Femur (tissue), 1 donor: ENCODE measurements around the gene ACTR1B.
"Not testable (repeated sequence)": the region's sequence is repeated elsewhere in the genome, so short reads cannot be mapped to it uniquely, and the experiment has no call there.

ENCODE experiments used
- DNase-seq: peaks from one replicate; pipeline ENCODE4 v3.0.0-alpha.2; 2017

ACTR1B gene

GRCh38 chr2:97688062-97688827 lies 24.4 kb upstream of the ACTR1B start:
- DNase-seq = no peak

GRCh38 chr2:97687235-97687634 lies 23.4 kb upstream of the ACTR1B start:
- not testable (repeated sequence) for DNase-seq

- DNase-seq = no peak
Measured at GRCh38 chr2:97678298-97678697, 14.5 kb upstream of the ACTR1B start.

GRCh38 chr2:97677480-97677879 lies 13.6 kb upstream of the ACTR1B start:
- DNase-seq = no peak

- DNase-seq = no peak
Measured at GRCh38 chr2:97676620-97677019, 12.8 kb upstream of the ACTR1B start.

- no peak for DNase-seq
Measured at GRCh38 chr2:97675430-97676113, 11.7 kb upstream of the ACTR1B start.

GRCh38 chr2:97673915-97674283 lies 10.1 kb upstream of the ACTR1B start:
- no peak for DNase-seq

- DNase-seq = no peak
Measured at GRCh38 chr2:97673182-97673914, 9.5 kb upstream of the ACTR1B start.

- not testable (repeated sequence) for DNase-seq
Measured at GRCh38 chr2:97672606-97673140, 8.8 kb upstream of the ACTR1B start.

GRCh38 chr2:97671526-97671925 lies 7.7 kb upstream of the ACTR1B start:
- DNase-seq = no peak

- DNase-seq = no peak
Measured at GRCh38 chr2:97670471-97670870, 6.6 kb upstream of the ACTR1B start.

- DNase-seq = no peak
Measured at GRCh38 chr2:97669448-97669847, 5.6 kb upstream of the ACTR1B start, which contains the start of gene C2orf92. Gene C2orf92, plus strand, starts transcription at chr2:97669713. Its CDS starts 76 bp downstream, at chr2:97669789.

GRCh38 chr2:97664636-97664970 lies 759 bp upstream of the ACTR1B start:
- no peak for DNase-seq

GRCh38 chr2:97663626-97663961 lies 250 bp downstream of the ACTR1B start:
- DNase-seq = no peak

GRCh38 chr2:97662895-97663625 lies 784 bp downstream of the ACTR1B start:
- peak; percentile 82 for DNase-seq

GRCh38 chr2:97662386-97662894 lies 1.4 kb downstream of the ACTR1B start:
- DNase-seq = no peak

- DNase-seq = no peak
Measured at GRCh38 chr2:97661927-97662326, 1.9 kb downstream of the ACTR1B start.

GRCh38 chr2:97660775-97661389 lies 3.0 kb downstream of the ACTR1B start:
- no peak for DNase-seq

GRCh38 chr2:97660044-97660774 lies 3.6 kb downstream of the ACTR1B start:
- DNase-seq = no peak

- no peak for DNase-seq
Measured at GRCh38 chr2:97659256-97660043, 4.4 kb downstream of the ACTR1B start.

GRCh38 chr2:97658691-97659157 lies 5.1 kb downstream of the ACTR1B start:
- no peak for DNase-seq
